Lung microvascular endothelial cell (primary cell): Measurements from ENCODE around the gene TRIM44. TPM values are rescaled to one million over a fixed set of nuclear protein-coding genes. Genes with fewer than 3 reads are reported as not detected.
"Not testable (repeated sequence)": the region's sequence is repeated elsewhere in the genome, so short reads cannot be mapped to it uniquely, and the experiment has no call there.

Source experiments
- DNase-seq, 2 donors: peaks; one replicate each; pipeline versions ENCODE4 v3.0.0 to v3.0.0-alpha.2; 2010; ENCODE audit warnings: low read depth in 2 of 2
- total RNA-seq: library from RNA; depleted of rRNA; stranded (reverse); fragments of >200 nt; gene quantifications from 2 replicates; pipeline ENCODE4 v1.2.1, GENCODE V29; 2014

Gene TRIM44
- total RNA-seq, 1 donor from 2014 or later = 16.5 TPM

DNA sequence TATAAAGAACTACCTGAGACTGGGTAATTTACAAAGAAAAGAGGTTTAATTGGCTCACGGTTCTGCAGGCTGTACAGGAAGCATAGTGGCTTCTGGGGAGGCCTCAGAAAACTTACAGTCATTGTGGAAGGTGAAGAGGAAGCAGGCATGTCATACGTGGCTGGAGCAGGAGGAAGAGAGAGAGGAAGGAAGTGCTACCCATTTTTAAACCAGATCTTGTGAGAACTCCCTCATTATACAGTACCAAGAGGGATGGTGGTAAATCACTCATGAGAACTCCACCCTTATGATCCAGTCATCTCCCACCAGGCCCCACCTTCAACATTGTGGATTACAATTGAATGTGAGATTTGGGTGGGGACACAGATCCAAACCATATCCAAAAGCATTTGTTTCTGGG, 53.1 kb downstream of the TRIM44 start:
- DNase-seq = not testable (repeated sequence)

GRCh38 chr11:35717043-35717442, 54.5 kb downstream of the TRIM44 start:
- DNase-seq = peak in 1 of 2 donors; percentile 2

- DNase-seq = no peak
Measured at GRCh38 chr11:35717520-35717919, 54.9 kb downstream of the TRIM44 start.

- peak in 1 of 2 donors; percentile 64 for DNase-seq
Measured at GRCh38 chr11:35721651-35722282, 59.2 kb downstream of the TRIM44 start.

GRCh38 chr11:35722641-35723040, 60.1 kb downstream of the TRIM44 start:
- no peak for DNase-seq

DNA sequence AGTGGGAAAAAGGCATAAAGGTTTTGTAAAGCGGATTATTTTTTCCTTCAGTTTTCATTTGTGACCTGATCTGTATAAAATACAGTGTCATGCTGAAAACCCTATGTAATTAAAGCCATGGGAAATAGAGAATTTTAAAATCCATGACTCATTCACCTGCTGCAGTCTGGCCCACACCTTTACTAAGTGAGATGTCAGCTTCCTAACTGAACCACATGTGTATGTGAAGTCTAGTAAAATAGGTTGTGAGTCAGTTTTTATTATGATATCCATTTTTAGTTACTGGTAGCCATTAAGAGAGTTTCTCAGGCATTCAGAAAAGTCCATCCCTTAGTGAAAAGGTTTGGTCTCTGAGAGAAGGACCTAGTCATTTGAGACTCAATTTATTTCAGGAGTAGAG, 60.9 kb downstream of the TRIM44 start:
- no peak for DNase-seq

GRCh38 chr11:35723913-35724312, 61.3 kb downstream of the TRIM44 start:
- DNase-seq = peak; percentile 21 to 23

DNA sequence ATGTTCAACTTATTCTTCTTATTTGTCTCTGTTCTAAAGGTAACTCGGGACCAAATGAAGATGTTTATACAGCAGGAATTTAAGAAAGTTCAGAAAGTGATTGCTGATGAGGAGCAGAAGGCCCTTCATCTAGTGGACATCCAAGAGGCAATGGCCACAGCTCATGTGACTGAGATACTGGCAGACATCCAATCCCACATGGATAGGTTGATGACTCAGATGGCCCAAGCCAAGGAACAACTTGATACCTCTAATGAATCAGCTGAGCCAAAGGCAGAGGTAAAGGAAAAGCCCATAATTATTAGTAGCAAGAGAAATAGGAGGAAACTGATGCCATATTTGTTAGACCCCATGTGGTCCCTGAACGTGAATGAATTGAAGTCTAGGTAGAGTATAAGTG, 63.3 kb downstream of the TRIM44 start:
- peak; percentile 41 to 64 for DNase-seq

DNA sequence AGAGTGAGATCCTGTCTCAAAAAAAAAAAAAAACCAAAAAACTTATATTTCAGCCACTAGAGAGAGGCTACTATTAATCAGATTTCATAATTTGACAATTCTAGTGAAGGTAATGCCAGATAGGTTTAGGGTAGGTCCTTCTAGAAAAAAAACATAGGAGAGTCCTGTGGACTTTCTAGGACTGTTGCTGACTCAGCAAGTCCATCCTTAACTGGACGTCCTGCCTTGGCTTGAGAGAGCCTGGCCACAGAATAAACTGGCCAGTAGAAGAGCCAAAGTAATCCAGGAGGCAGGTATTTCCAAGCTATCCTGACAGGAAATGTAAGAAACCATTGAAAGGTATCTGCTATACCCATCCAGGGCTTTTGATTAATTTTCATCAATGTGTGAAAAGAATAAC, 64.6 kb downstream of the TRIM44 start:
- no peak for DNase-seq

GRCh38 chr11:35730254-35730653, 67.7 kb downstream of the TRIM44 start:
- DNase-seq = no peak

DNA sequence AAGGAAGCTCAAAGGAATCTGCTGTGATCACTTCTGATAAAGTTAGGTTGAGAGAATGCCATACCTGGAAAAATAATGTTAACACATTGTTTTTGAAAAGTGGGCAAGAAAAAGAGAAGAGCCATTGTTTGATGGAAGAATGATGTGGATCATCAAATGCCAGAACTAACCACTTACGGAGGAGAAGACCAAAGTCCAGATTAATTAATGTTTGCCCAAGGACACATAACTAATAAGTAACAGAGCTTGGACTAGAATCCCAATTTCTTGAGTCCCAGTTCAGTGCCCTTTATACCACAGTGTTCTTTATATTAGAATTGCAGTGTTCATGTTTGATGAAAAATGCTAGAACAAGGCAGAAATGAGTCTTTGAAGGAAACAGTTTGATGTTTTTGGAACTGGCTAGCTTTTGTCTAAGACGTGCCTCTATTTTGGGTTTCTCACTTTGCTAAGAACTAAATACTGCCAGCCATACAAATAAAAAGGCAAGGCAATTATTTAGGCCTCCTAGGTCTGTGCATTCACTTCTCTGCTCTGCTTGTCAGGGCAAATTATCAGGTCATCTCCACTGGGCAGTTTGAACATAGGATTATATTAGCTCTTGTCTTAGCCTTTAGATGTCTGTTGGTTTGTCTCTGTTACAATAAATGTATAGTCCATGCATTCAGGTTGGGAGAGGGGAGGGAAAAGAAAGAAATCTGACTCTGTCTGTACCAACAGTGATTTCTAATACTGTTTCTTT, 72.3 kb downstream of the TRIM44 start:
- no peak for DNase-seq

GRCh38 chr11:35735411-35735810, 72.8 kb downstream of the TRIM44 start:
- peak in 1 of 2 donors; percentile 56 for DNase-seq

DNA sequence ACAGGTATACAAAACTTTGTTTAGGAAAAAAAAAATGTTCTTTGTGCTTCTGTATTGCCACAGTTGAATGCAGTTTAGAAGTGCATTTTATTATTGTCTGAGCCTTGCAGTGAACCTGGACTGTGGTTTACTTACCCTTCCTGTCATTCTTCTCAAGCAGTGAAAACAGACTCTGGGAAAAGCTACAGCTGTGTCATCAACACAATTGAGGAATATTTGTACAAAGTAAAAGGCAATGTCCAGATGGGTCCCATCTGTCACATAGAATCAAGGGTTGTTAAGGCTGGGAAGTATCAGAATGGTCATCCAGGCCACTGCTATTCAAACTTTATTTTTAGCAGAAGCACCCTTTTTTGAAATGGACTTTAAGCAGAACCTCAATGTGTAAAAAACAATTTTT, 73.3 kb downstream of the TRIM44 start:
- peak in 1 of 2 donors; percentile 86 for DNase-seq

- DNase-seq = no peak
Measured at GRCh38 chr11:35736952-35737351, 74.4 kb downstream of the TRIM44 start.

DNA sequence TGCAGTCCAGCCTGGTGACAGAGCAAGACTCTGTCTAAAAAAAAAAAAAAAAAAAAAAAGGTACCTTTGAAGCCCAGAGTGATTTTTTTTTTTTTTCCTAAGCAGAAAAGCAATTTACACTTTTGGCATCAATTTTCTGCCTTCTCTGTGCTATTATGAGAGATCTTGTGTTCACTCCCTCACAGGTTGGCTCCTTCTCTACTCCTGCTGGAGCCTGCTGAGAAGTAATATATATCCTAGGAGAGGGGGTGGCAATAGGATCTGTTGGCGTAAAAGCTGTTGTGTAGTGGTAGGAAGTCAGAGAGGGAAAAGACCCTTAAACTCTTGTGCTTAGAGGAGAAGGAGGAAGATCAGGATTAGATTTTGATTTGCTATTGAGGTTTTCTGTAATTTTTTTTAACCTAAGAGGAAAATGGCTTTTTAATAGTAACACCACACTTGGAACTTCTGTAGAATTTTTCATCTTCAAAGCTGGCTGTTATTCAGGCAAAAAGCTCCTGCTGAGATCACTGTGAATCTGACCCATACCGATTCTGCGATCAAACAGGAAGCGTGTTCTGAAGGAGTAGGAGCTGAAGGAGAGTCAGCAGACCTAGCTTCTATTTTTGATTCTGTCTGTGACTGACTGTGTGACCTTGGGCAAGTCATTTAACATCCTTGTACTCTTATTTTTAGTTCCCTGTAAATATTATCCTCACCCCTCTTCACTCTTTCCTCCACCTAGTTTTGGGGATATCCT, 77.7 kb downstream of the TRIM44 start:
- peak in 1 of 2 donors; percentile 19 for DNase-seq

GRCh38 chr11:35742707-35743454, 80.3 kb downstream of the TRIM44 start:
- no peak for DNase-seq

DNA sequence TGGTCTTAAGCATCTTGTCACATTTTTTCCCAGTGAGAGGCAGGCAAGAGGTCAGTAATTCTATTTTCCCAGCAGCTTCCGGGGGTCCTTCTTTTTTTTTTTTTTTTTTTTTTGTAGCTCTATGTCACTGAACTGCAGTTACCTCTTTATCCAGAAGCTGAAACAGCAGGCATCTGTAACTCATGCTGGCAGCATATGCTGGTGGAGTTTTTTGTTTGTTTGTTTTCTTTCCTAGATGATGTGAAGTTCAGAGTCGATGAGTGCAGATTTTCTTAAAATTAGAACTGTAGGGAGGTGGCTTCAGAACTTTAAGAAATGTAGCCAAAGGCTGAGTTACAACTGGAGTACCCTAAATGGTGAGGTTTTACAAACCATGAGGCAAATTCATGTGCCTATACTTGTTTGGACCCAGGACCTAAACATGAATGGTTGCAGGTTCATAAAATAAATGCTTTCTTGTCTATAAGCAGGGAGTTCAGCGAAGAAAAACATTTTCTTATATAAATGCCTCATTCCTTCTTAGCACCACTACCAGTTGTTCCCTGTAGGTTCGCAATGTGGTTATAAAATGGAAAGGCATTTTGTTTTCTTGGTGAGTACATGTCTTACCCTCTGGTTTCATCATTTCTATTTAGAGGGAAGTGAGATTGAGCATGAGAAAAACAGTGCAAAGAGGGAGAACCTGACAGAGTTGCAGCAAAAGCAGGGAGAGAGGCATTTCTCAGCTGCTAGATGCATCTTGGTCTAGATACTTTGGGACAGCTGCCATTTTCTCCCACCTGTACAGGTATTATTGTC, 84.0 kb downstream of the TRIM44 start:
- no peak for DNase-seq

- DNase-seq = no peak
Measured at GRCh38 chr11:35747668-35748067, 85.1 kb downstream of the TRIM44 start.

DNA sequence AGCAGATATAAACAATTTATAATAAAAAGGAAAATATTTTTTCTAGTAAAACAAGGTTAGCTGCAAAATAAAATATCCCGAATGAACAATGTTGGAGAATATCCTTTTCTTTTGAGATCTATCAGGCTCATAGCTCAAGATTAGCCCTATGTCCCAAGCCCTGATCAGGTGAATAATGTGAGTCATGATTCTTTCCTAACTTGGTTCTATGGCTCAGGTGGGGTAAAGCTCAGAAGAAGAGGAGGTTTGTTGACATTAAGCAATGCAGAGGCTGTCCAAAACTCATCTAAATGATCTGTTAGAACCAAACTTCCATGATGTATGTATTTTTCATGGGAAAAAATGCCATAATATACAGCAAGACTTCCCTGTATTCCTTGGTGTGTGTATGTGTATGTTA, 86.1 kb downstream of the TRIM44 start:
- DNase-seq = no peak

DNA sequence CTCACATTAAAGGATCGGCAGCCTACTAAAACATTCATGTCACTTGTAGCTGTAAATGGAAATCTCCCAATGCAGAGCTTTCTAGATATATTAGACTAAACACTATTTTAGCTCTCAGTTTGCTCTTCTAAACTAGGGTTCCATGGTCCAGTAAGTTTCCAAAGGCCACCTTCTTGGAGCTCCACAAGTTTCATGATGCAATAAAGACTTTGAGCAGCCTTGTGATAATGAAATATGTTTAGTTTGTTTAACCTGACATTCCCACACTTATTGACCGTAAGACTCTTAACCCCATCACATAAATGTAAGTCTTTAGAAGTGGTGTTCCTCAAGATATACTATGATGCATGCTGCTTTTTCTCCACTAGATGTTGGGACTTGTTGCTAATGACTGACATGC, 87.7 kb downstream of the TRIM44 start:
- DNase-seq = no peak
